Activated CD4-positive, alpha-beta T cell treated with anti-CD3 and anti-CD28 coated beads for 1 hour (primary cell): ENCODE data around the gene PUM1.

Source experiments
- DNase-seq: peaks from one replicate; pipeline ENCODE4 v3.0.0-alpha.2; 2020

PUM1 gene

DNA sequence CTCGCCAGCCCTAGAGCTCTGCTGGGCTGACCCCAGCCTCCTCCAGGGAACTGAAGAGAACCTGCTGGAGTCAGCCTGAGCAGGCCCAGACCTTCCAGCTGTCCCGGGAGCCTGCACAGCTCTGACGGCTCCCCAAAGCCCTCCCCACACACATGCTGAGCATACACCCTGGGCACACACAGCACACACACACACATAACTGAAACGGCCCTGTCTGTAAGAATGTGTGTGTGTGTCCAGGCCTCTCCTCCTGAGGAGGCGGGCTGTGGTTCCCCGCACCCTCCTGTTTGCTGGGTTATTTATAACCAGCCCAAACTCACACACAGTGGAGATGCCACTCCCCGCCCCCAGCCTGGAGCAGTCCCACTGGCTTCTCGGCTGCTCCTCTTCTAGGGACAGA lies 177.1 kb downstream of the PUM1 start:
- no peak for DNase-seq

DNA sequence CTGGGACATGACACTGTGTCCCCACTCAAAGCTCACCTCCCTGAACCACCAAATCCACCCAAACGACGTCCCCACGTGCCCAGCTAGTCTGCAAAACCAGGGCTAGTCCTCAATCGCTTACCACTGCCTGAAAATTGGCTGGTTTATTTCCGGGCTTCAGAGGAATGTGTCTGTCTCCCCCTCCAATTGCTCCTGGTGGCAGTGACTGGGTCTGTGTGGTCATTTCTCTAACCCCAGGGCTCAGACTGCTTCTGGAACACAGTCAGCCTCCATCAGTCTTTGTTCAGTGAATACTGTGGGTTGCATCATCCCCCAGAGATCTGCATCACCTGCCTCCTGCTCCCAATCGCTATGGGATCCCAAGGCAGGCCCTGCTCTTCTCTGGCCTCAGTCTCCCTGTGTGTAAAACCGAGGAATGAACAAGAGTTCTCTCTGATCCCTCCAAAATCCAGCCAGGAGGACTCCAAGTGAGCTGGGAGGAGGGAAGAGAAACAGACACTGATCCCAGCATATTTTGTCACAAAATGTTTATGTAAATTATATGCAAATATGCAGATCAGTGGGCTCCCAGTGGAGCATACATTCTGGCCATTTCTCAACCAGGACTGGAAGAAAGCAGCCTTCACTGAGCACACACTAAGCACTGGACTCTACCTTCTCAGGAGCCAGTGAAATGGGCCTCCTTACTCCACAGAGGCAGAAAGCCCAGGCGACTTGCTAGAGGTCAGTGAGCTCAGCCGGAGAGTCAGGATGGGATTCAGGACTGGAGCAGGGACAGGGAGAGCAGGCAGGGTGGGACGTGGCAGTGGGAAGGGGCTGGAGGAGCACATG lies 177.8 kb downstream of the PUM1 start:
- no peak for DNase-seq

DNA sequence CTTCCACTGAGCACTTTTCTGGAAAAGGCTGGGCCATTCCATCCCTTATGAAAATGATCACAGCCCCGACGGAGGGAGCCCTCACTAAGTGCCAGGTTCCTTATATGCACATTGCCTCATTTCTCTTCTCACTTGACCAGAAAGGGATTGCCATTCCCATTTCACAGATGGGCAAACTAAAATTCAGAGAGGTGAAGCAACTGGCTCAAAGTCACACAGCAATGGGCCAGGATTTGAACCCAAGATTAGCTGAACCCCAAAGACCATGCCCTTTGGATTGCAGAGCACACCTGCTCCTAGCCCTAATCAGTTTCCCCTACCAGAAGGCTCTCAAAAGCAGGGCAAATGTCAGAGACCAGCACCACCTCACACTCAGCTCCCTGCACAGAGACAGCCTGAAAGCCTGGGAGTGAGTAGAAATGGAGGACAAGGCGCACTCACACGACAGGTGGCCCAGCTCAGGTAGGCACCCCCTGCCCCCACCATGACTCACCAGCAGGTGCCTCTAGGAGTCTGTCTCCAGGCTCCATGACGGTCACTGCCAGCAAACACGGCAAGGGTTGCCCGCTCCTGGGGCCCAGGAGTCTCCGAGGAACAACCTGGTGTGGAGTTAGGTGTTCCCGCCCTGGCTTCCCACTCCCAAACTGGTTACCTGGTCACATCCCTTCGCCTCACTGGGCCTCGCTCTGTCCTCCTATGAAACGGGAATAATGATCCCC lies 178.6 kb downstream of the PUM1 start:
- no peak for DNase-seq

DNA sequence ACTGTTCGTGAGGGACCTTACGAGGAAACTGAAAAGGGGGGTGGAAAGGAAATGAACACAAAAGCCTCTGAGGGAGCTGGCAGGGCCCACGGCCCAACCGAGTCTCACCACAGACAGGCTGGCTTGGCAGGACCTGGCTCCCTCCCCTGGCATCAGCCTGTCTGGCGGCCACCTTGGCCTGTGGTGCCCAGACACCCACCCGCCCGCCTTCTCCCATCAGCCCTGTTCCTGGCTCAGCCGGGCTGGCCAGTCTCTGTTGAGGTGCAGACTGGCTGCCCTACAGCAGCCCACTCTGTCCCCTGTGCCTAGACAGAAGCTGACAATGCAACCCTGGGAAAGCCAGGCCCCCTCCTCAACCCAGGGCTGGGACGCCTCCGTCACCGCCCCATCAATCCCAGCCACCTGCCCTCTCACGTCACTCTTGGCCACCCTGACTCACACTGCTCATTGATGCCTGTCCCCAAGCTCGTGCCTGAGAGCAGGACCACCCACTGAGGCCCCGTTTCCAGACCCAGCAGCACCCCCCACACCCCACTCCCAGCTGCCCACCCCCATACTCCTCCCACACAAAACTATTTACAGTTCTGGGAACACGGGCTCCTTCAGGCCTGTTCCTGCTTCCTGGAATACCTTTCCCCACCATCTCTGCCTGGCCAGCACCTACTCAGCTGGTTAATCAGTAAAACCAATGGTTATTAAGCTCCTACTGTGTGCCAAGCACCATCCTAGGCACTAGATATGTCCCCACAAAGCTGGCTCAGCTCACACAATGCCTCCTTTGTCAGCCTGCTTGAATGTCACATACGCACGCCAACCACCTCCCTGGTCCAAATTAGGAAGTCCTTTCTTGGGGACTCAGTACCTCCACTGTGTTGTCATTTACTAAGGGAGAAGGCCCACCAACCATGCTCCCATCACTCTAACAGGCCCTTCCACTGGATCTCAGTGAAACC lies 179.7 kb downstream of the PUM1 start:
- DNase-seq: no peak

GRCh38 chr1:30884723-30885122 lies 180.8 kb downstream of the PUM1 start:
- no peak for DNase-seq

GRCh38 chr1:30883389-30884172 lies 181.9 kb downstream of the PUM1 start:
- no peak for DNase-seq

DNA sequence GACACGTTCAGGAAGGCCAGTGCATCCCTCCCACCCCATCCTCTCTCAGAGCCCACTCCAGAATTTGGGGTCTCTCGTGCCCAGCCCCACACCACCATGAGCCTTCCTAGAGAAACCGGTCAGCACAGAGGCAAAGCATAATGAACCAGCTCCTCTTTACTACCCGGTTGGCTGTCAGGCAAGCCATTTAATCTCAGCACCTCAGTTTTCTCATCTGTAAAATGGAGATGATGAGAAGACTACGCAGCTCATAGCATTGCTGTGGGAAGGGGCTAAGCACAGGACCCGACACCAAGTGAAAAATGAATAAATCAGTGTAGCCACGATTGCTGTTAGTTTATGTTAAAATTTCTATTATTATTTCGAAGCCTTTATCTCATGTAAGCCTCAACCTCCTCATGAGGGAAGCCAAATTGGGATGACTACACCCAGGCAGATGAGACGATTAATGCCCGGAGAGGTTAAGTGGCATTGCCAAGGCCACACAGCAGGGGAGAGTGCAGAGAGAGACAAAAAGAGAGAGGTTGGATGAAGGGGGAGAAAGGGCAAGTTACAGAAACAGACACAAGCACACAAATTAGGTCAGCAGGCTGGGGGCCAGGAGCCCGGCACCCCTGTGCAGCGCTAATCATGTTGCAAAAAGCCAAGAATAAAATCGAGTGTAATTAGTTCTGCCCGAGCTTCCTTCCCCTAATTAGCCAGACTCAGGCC lies 182.7 kb downstream of the PUM1 start:
- DNase-seq: no peak
